Liver (tissue), 9 donors: ENCODE results near the gene LONRF2. TPM values are rescaled to one million over a fixed set of nuclear protein-coding genes. Genes with fewer than 3 reads are reported as not detected.
"Not testable (repeated sequence)": the region's sequence is repeated elsewhere in the genome, so short reads cannot be mapped to it uniquely, and the experiment has no call there.

Experiments used
- DNase-seq: peaks from one replicate; pipeline ENCODE4 v3.0.0-alpha.2; 2017; ENCODE audit warnings: low spot score
- H3K27ac ChIP-seq, 2 donors: one replicate each; pipeline ENCODE4 v1.7.0; 2013; ENCODE audit warnings: inconsistent platforms in 2 of 2, low read length in 2 of 2, control low read depth in 1 of 2, low read depth in 1 of 2, mild to moderate bottlenecking in 1 of 2
- H3K27me3 ChIP-seq, 4 donors: one replicate each; pipeline versions ENCODE4 v1.6.1 to v1.7.0; 2013; ENCODE audit warnings: low read length in 3 of 4, inconsistent platforms in 1 of 4, mild to moderate bottlenecking in 1 of 4, moderate library complexity in 1 of 4; ENCODE audit not compliant: control insufficient read depth in 4 of 4, insufficient read depth in 4 of 4
- H3K36me3 ChIP-seq, 4 donors: one replicate each; pipeline versions ENCODE4 v1.6.1 to v1.7.0; 2013; ENCODE audit warnings: low read length in 3 of 4, mild to moderate bottlenecking in 3 of 4, low read depth in 1 of 4, moderate library complexity in 1 of 4; ENCODE audit not compliant: control insufficient read depth in 4 of 4, insufficient read depth in 3 of 4
- H3K4me1 ChIP-seq, 4 donors: one replicate each; pipeline versions ENCODE4 v1.6.1 to v1.7.0; 2013; ENCODE audit warnings: low read length in 3 of 4, mild to moderate bottlenecking in 3 of 4, moderate library complexity in 1 of 4; ENCODE audit not compliant: control insufficient read depth in 4 of 4, insufficient read depth in 4 of 4
- H3K4me3 ChIP-seq, 3 donors: one replicate each; pipeline versions ENCODE4 v1.6.1 to v1.7.0; 2013; ENCODE audit warnings: low read length in 3 of 3, control low read depth in 1 of 3, low read depth in 1 of 3, mild to moderate bottlenecking in 1 of 3
- H3K9ac ChIP-seq, 2 donors: one replicate each; pipeline ENCODE4 v1.7.0; 2013; ENCODE audit warnings: low read length in 2 of 2, mild to moderate bottlenecking in 2 of 2, moderate library complexity in 2 of 2, control low read depth in 1 of 2, low read depth in 1 of 2
- H3K9me3 ChIP-seq, 4 donors: one replicate each; pipeline versions ENCODE4 v1.6.1 to v1.7.0; 2013; ENCODE audit warnings: low read length in 3 of 4; ENCODE audit not compliant: control insufficient read depth in 4 of 4
- ATF3 ChIP-seq: IDR thresholded peaks from 2 replicates; pipeline ENCODE4 v1.6.1; 2016; ENCODE audit warnings: antibody characterized with exemption
- CTCF ChIP-seq: fragments of 150-350 bp; IDR thresholded peaks from 2 replicates; pipeline ENCODE4 v1.5.1; 2017; ENCODE audit warnings: improper control_type of control experiment, low read depth, low read length; ENCODE audit not compliant: missing input control
- EGR1 ChIP-seq, 2 donors: IDR thresholded peaks; 2 replicates each; pipeline ENCODE4 v1.6.1; 2016 to 2018; ENCODE audit warnings: antibody characterized with exemption in 2 of 2, low read depth in 2 of 2
- FOXA1 ChIP-seq: IDR thresholded peaks from 2 replicates; pipeline ENCODE4 v1.6.1; 2016; ENCODE audit warnings: antibody characterized with exemption
- FOXA2 ChIP-seq: IDR thresholded peaks from 2 replicates; pipeline ENCODE4 v1.6.1; 2016; ENCODE audit warnings: antibody characterized with exemption
- GABPA ChIP-seq, 2 donors: IDR thresholded peaks in 1 of 2; conservative IDR thresholded peaks in 1 of 2; 2 replicates each; pipeline ENCODE4 v1.6.1; 2016; ENCODE audit warnings: antibody characterized with exemption in 2 of 2, mild to moderate bottlenecking in 1 of 2, moderate library complexity in 1 of 2
- HNF4G ChIP-seq: IDR thresholded peaks from 2 replicates; pipeline ENCODE4 v1.6.1; 2016; ENCODE audit warnings: antibody characterized with exemption
- JUND ChIP-seq, 2 donors: IDR thresholded peaks; 2 replicates each; pipeline ENCODE4 v1.6.1; 2016; ENCODE audit warnings: antibody characterized with exemption in 2 of 2
- MAX ChIP-seq: IDR thresholded peaks from 2 replicates; pipeline ENCODE4 v1.6.1; 2016; ENCODE audit warnings: antibody characterized with exemption
- NR2F2 ChIP-seq: IDR thresholded peaks from 2 replicates; pipeline ENCODE4 v1.6.1; 2016; ENCODE audit warnings: antibody characterized with exemption
- RAD21 ChIP-seq, 2 donors: IDR thresholded peaks; 2 replicates each; pipeline ENCODE4 v1.6.1; 2016; ENCODE audit warnings: antibody characterized with exemption in 2 of 2, mild to moderate bottlenecking in 2 of 2
- REST ChIP-seq: IDR thresholded peaks from 2 replicates; pipeline ENCODE4 v1.6.1; 2016; ENCODE audit warnings: antibody characterized with exemption, mild to moderate bottlenecking
- RXRA ChIP-seq, 2 donors: IDR thresholded peaks; 2 replicates each; pipeline ENCODE4 v1.6.1; 2017 to 2018; ENCODE audit warnings: antibody characterized with exemption in 2 of 2, mild to moderate bottlenecking in 1 of 2
- SP1 ChIP-seq: IDR thresholded peaks from 2 replicates; pipeline ENCODE4 v1.6.1; 2018; ENCODE audit warnings: antibody characterized with exemption, mild to moderate bottlenecking
- YY1 ChIP-seq: IDR thresholded peaks from 2 replicates; pipeline ENCODE4 v1.6.1; 2016; ENCODE audit warnings: antibody characterized with exemption, mild to moderate bottlenecking
- ZBTB33 ChIP-seq: IDR thresholded peaks from 2 replicates; pipeline ENCODE4 v1.6.1; 2016; ENCODE audit warnings: antibody characterized with exemption
- WGBS: extraction: QIAGEN DNeasy Blood & Tissue Kit; methylation state at CpG from one replicate; pipeline ENCODE4 v1.1.7; 2013; 5-methylcytosine and 5-hydroxymethylcytosine counted together
- polyA plus RNA-seq, 2 donors: library from polyadenylated mRNA; stranded (reverse) in 1 of 2; unstranded in 1 of 2; fragments of 200-250 nt in 1 of 2; fragments of >200 nt in 1 of 2; fragmentation: Nextera tagmentation in 1 of 2; extraction: Ambion mirVana in 1 of 2; gene quantifications; one replicate each; pipeline versions ENCODE4 v1.2.1 to v1.2.3, GENCODE V29; 2013 to 2015
- total RNA-seq, 2 donors: library from RNA; depleted of rRNA; stranded (reverse); fragments of >200 nt; gene quantifications; one replicate each; pipeline ENCODE4 v1.2.3, GENCODE V29; 2014
- donor health status: healthy.
- donor health status: healthy.
- donor health status: healthy.
- donor health status: healthy.
- donor health status: healthy.

Gene LONRF2
- total and polyA plus RNA-seq, 4 donors, result 0.06 to 3.7 (median 0.24) TPM

- 86% methylated on average over 1 of the region's 1 CpG for WGBS
- H3K4me3 ChIP-seq, result no peak overlapping the region
- TF ChIP-seq RAD21 (IDR thresholded peaks at IDR 0.05) (no peak), SP1 (no peak), NR2F2 (no peak), GABPA (IDR thresholded peaks at IDR 0.05 in 1 of 2, conservative IDR thresholded peaks at IDR 0.05 in 1 of 2) (no peak), CTCF (no peak), EGR1 (IDR thresholded peaks at IDR 0.05; ENCODE audit: low read depth in 2 of 2) (no peak), JUND (IDR thresholded peaks at IDR 0.05) (no peak), RXRA (IDR thresholded peaks at IDR 0.05) (no peak), ATF3 (no peak), HNF4G (no peak)
- H3K4me1 ChIP-seq, result no peaks in the 10 kb centered on the region
- no peak for DNase-seq
- H3K27me3 ChIP-seq, result no peaks in the 10 kb centered on the region
- no peak overlapping the region for H3K27ac ChIP-seq
- H3K9ac ChIP-seq, result no peak overlapping the region
- peaks cover 0 to 5% (median 4%) of the 10 kb centered on the region in 4 donors for H3K9me3 ChIP-seq
- H3K36me3 ChIP-seq, result no peaks in the 10 kb centered on the region
These were observed 44.9 kb upstream of the LONRF2 start for GRCh38 chr2:100367163-100367562.

- Histone ChIP-seq H3K27me3 (no peaks in the 10 kb centered on the region), H3K4me3 (no peak overlapping the region), H3K36me3 (no peaks in the 10 kb centered on the region), H3K9ac (no peak overlapping the region), H3K4me1 (no peaks in the 10 kb centered on the region), H3K27ac (no peak overlapping the region), H3K9me3 (peaks cover 0 to 8% (median 4%) of the 10 kb centered on the region in 4 donors)
- WGBS, result 62% methylated on average over 3 of the region's 3 CpGs
- TF ChIP-seq GABPA (IDR thresholded peaks at IDR 0.05 in 1 of 2, conservative IDR thresholded peaks at IDR 0.05 in 1 of 2), result no peak
- TF ChIP-seq ATF3, result no peak
- no peak for TF ChIP-seq HNF4G
- TF ChIP-seq REST, result no peak
- TF ChIP-seq YY1, result no peak
- TF ChIP-seq SP1, result no peak
- no peak for TF ChIP-seq CTCF
- TF ChIP-seq FOXA2, result no peak
- no peak for TF ChIP-seq FOXA1
- TF ChIP-seq ZBTB33, result no peak
- no peak for TF ChIP-seq NR2F2
- TF ChIP-seq EGR1 (IDR thresholded peaks at IDR 0.05; ENCODE audit: low read depth in 2 of 2), result no peak
- TF ChIP-seq RAD21 (IDR thresholded peaks at IDR 0.05), result no peak
- no peak for TF ChIP-seq MAX
- DNase-seq, result no peak
These were observed 43.1 kb upstream of the LONRF2 start for GRCh38 chr2:100365434-100365833.

GRCh38 chr2:100362269-100362668 lies 40.0 kb upstream of the LONRF2 start:
- 91% methylated on average over 7 of the region's 7 CpGs for WGBS
- H3K9me3 ChIP-seq, H3K27me3 ChIP-seq, H3K36me3 ChIP-seq, H3K9ac ChIP-seq, H3K27ac ChIP-seq, DNase-seq, H3K4me3 ChIP-seq, H3K4me1 ChIP-seq: not testable (repeated sequence)
